ENCODE data around the gene C1orf21. TPM values are rescaled to one million over a fixed set of nuclear protein-coding genes. Genes with fewer than 3 reads are reported as not detected.

C1orf21 gene
- total RNA-seq, 1 experiment from 2014 or later: 28.5 TPM

- no peak for ATAC-seq
- Mint-ChIP-seq H3K36me3 (no peaks in the 10 kb centered on the region), H3K27ac (no peak overlapping the region), H3K27me3 (ENCODE audit: low read depth) (no peaks in the 10 kb centered on the region), H3K4me1 (peaks cover 6% of the 10 kb centered on the region; the same call in 1 of the 2 replicates), H3K4me3 (no peak overlapping the region), H3K9me3 (no peaks in the 10 kb centered on the region)
- TF ChIP-seq ZMAT4 (CRISPR knock-in tag; IDR thresholded peaks at IDR 0.05) (no peak), IRF2 (CRISPR knock-in tag; IDR thresholded peaks at IDR 0.05; ENCODE audit: borderline replicate concordance, low read depth) (no peak), ZNF138 (CRISPR knock-in tag; conservative IDR thresholded peaks at IDR 0.05) (no peak), OVOL2 (CRISPR knock-in tag; IDR thresholded peaks at IDR 0.05; ENCODE audit: borderline replicate concordance) (no peak), PREB (CRISPR knock-in tag; IDR thresholded peaks at IDR 0.05; ENCODE audit: borderline replicate concordance) (no peak), ZNF396 (CRISPR knock-in tag; IDR thresholded peaks at IDR 0.05; ENCODE audit: borderline replicate concordance) (no peak), ZNF425 (CRISPR knock-in tag; conservative IDR thresholded peaks at IDR 0.05) (no peak), ZNF121 (CRISPR knock-in tag; IDR thresholded peaks at IDR 0.05) (no peak), TP53 (CRISPR knock-in tag; IDR thresholded peaks at IDR 0.05) (no peak), JUN (CRISPR knock-in tag; IDR thresholded peaks at IDR 0.05) (no peak), SMAD3 (CRISPR knock-in tag; IDR thresholded peaks at IDR 0.05; ENCODE audit: borderline replicate concordance) (no peak), ETV6 (CRISPR knock-in tag; IDR thresholded peaks at IDR 0.05) (no peak), NFATC4 (CRISPR knock-in tag; IDR thresholded peaks at IDR 0.05) (no peak), ATF1 (CRISPR knock-in tag; IDR thresholded peaks at IDR 0.05) (no peak), FOXP4 (CRISPR knock-in tag; IDR thresholded peaks at IDR 0.05) (no peak), MLX (CRISPR knock-in tag; IDR thresholded peaks at IDR 0.05) (no peak)
- ChIA-PET CTCF (interaction anchor here (2.8 kb wide), 1 partner anchor 47 kb away, joined by 9 read pairs; no protein-coding TSS in a partner anchor), POLR2A (interaction anchor here (0.6 kb wide), 1 partner anchor 13 kb away, joined by 4 read pairs; no protein-coding TSS in a partner anchor)
- no peak for DNase-seq (ENCODE audit: low spot score)
Observed at GRCh38 chr1:184616504-184616903, 229.7 kb downstream of the C1orf21 start.

- Mint-ChIP-seq H3K27me3 (ENCODE audit: low read depth) (no peaks in the 10 kb centered on the region), H3K4me3 (no peak overlapping the region), H3K4me1 (peaks cover 4% of the 10 kb centered on the region; the same call in 1 of the 2 replicates), H3K9me3 (no peaks in the 10 kb centered on the region), H3K27ac (no peak overlapping the region), H3K36me3 (no peaks in the 10 kb centered on the region)
- POLR2A ChIA-PET: interaction anchor here (0.7 kb wide), 1 partner anchor 47 kb away, joined by 10 read pairs; no protein-coding TSS in a partner anchor
- DNase-seq (ENCODE audit: low spot score) (no peak), ATAC-seq (no peak)
- CTCF ChIA-PET: no interaction called here
- no peak for TF ChIP-seq KAT7 (CRISPR knock-in tag; IDR thresholded peaks at IDR 0.05; ENCODE audit: borderline replicate concordance)
- TF ChIP-seq SMAD3 (CRISPR knock-in tag; IDR thresholded peaks at IDR 0.05; ENCODE audit: borderline replicate concordance): no peak
- no peak for TF ChIP-seq FOXJ3 (CRISPR knock-in tag; IDR thresholded peaks at IDR 0.05; ENCODE audit: borderline replicate concordance)
Observed at GRCh38 chr1:184617433-184618029, 230.7 kb downstream of the C1orf21 start.

Measured in WTC11 (cell line).